ENCODE data around the gene BRWD1. TPM values are rescaled to one million over a fixed set of nuclear protein-coding genes. Genes with fewer than 3 reads are reported as not detected.

Gene BRWD1
- total RNA-seq, 4 donors from 2014 or later = 64.8 to 99.9 (median 86.9) TPM

- no peaks in the 10 kb centered on the region for H3K4me1 ChIP-seq
- no peak overlapping the region for H3K27ac ChIP-seq
- TF ChIP-seq, protein P1, sequence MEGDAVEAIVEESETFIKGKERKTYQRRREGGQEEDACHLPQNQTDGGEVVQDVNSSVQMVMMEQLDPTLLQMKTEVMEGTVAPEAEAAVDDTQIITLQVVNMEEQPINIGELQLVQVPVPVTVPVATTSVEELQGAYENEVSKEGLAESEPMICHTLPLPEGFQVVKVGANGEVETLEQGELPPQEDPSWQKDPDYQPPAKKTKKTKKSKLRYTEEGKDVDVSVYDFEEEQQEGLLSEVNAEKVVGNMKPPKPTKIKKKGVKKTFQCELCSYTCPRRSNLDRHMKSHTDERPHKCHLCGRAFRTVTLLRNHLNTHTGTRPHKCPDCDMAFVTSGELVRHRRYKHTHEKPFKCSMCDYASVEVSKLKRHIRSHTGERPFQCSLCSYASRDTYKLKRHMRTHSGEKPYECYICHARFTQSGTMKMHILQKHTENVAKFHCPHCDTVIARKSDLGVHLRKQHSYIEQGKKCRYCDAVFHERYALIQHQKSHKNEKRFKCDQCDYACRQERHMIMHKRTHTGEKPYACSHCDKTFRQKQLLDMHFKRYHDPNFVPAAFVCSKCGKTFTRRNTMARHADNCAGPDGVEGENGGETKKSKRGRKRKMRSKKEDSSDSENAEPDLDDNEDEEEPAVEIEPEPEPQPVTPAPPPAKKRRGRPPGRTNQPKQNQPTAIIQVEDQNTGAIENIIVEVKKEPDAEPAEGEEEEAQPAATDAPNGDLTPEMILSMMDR (IDR thresholded peaks at IDR 0.05) = no peak
- no peak for TF ChIP-seq POLR2A (IDR thresholded peaks at IDR 0.05)
- H3K27me3 ChIP-seq = no peaks in the 10 kb centered on the region
- no peaks in the 10 kb centered on the region for H3K36me3 ChIP-seq
- H3K9me3 ChIP-seq = no peaks in the 10 kb centered on the region
- H3K4me3 ChIP-seq = no peak overlapping the region
- DNase-seq = no peak
Measured at GRCh38 chr21:39153842-39154241, 159.6 kb downstream of the BRWD1 start.

GRCh38 chr21:39153373-39153772 lies 160.1 kb downstream of the BRWD1 start:
- Histone ChIP-seq H3K27me3 (no peaks in the 10 kb centered on the region), H3K9me3 (no peaks in the 10 kb centered on the region), H3K36me3 (no peaks in the 10 kb centered on the region), H3K4me3 (no peak overlapping the region), H3K4me1 (no peaks in the 10 kb centered on the region), H3K27ac (no peak overlapping the region)
- TF ChIP-seq, protein P1 (IDR thresholded peaks at IDR 0.05) = peak in 3 of 6 experiments; percentile 4 to 24 (median 13)
- TF ChIP-seq POLR2A (IDR thresholded peaks at IDR 0.05) = no peak
- DNase-seq = no peak

DNA sequence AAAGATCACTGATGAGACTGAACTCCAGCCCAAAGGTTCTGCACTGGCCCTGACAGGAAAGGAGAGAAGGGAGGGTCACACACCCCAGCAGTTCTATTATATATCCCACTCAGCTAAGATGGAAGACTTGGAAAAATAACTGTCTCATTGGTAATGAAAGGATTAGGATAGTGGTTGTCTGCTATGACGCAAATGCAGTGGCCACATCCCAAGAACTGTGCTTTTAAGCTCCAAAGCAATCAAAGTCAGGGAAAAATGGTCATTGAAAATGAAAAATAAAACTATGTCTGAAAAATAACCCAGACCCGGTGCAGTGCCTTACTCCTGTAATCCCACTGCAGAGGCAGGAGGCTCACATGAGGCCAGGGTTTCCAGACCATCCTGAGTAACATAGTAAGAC lies 161.2 kb downstream of the BRWD1 start:
- no peaks in the 10 kb centered on the region for H3K9me3 ChIP-seq
- no peaks in the 10 kb centered on the region for H3K36me3 ChIP-seq
- no peak overlapping the region for H3K4me3 ChIP-seq
- TF ChIP-seq, protein P1 (IDR thresholded peaks at IDR 0.05) = no peak
- TF ChIP-seq POLR2A (IDR thresholded peaks at IDR 0.05) = no peak
- DNase-seq = no peak
- no peak overlapping the region for H3K27ac ChIP-seq
- no peaks in the 10 kb centered on the region for H3K27me3 ChIP-seq
- H3K4me1 ChIP-seq = no peaks in the 10 kb centered on the region

DNA sequence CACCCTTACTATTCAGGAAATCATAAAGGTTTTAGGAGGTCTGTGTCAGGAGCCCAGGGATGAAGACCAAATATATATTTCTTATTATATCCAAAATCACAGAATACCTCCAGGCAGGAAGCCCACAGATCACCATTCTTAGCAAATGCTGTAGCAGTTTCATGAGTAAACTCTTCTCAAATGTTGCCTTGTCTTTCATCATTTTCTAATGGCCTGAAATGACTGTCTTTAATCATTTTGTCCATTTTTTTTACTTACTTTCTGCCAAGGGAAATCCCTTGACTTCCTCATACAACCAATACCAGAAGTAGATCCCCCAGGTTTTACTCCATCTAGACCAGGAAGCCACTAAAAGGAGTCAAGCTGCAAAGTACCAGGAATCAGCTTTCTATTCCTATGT lies 162.6 kb downstream of the BRWD1 start:
- TF ChIP-seq, protein P1 (IDR thresholded peaks at IDR 0.05) = no peak
- no peak for TF ChIP-seq POLR2A (IDR thresholded peaks at IDR 0.05)
- no peaks in the 10 kb centered on the region for H3K9me3 ChIP-seq

GRCh38 chr21:39150316-39150715 lies 163.1 kb downstream of the BRWD1 start:
- Histone ChIP-seq H3K4me1 (no peaks in the 10 kb centered on the region), H3K27me3 (no peaks in the 10 kb centered on the region)
- TF ChIP-seq POLR2A (IDR thresholded peaks at IDR 0.05) = no peak
- TF ChIP-seq, protein P1 (IDR thresholded peaks at IDR 0.05) = no peak

More for the DNA sequence above, 162.6 kb downstream of the BRWD1 start:
- Histone ChIP-seq H3K4me3 (no peak overlapping the region), H3K4me1 (no peaks in the 10 kb centered on the region), H3K27ac (no peak overlapping the region), H3K36me3 (no peaks in the 10 kb centered on the region), H3K27me3 (no peaks in the 10 kb centered on the region)
- DNase-seq = no peak

DNA sequence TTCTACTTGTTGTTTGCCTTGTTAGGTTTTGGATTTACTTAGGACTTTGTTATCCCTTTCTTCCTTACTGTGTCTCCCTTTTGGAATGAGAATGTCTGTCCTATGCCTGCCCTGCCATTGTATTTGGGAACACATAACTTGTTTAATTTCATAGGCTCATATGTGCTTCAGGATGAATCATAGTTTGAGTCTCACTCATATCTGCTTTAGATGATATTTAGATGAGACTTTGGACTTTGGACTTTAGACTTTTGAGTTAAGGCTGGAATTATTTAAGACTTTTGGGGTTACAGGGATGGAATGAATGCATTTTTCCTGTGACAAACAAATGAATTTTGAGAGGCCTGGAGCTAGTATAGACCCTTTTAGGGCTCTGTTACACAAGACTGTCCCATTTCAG lies 163.6 kb downstream of the BRWD1 start:
- TF ChIP-seq POLR2A (IDR thresholded peaks at IDR 0.05) = no peak
- TF ChIP-seq, protein P1 (IDR thresholded peaks at IDR 0.05) = no peak

More at GRCh38 chr21:39150316-39150715, 163.1 kb downstream of the BRWD1 start:
- no peak for DNase-seq
- H3K27ac ChIP-seq = no peak overlapping the region
- no peaks in the 10 kb centered on the region for H3K9me3 ChIP-seq
- H3K36me3 ChIP-seq = no peaks in the 10 kb centered on the region
- no peak overlapping the region for H3K4me3 ChIP-seq

More for the DNA sequence above, 163.6 kb downstream of the BRWD1 start:
- no peaks in the 10 kb centered on the region for H3K36me3 ChIP-seq
- no peaks in the 10 kb centered on the region for H3K27me3 ChIP-seq
- DNase-seq = no peak
- no peaks in the 10 kb centered on the region for H3K9me3 ChIP-seq
- H3K27ac ChIP-seq = no peak overlapping the region
- no peaks in the 10 kb centered on the region for H3K4me1 ChIP-seq
- H3K4me3 ChIP-seq = no peak overlapping the region
